Measurements from ENCODE around the gene LRRC63.

DNA sequence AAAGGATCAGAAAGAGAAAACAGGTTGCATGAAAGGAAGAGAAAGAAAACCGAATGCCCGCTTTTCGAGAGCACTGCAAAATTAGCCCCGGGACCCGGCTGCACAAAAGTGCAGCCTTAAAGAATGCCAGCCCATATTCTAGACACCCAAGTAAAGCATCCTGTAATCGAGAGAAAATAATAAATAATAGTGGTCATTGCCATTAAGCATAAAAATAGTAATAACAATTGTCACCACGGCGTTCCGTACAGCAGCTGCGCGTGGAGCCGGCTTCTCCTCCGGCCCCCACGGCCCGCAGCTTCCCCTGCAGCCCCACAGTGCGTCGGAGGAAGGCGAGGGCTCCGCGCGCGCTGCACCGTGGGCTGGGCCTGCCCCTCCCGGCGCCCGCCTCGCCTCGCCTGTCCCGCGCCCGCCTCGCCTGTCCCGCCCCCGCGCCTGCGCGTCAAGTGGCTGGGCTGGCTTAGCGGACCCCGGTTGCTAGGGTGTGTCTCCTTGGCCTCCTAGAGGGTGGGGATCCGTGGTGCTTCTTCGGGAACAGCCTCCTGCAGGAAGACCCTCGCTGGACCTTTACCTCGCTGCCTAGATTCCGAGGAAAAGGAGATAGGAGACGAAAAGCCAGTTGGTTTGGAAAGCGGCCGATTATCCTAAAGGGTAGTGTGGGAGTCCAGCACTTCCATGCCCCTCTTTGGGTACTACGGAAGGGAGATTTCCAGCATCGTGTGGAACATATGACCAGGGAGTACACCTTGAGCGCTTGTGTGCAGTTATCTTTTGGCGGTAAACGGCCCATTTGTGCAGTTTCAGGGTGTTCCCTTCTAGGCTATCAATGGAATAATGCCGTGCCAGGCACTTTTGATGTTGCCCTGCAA lies at the start of gene LRRC63:
- TF ChIP-seq KLF17 (tag by site-specific recombination; IDR thresholded peaks at IDR 0.05) = no peak
- no peak for TF ChIP-seq ZFP41 (tag by site-specific recombination; IDR thresholded peaks at IDR 0.05; ENCODE audit: borderline replicate concordance)
- TF ChIP-seq ZNF175 (tag by site-specific recombination; IDR thresholded peaks at IDR 0.05) = no peak
- TF ChIP-seq ZNF223 (tag by site-specific recombination; IDR thresholded peaks at IDR 0.05) = no peak
- TF ChIP-seq CTCF (tag by site-specific recombination; IDR thresholded peaks at IDR 0.05) = no peak
- TF ChIP-seq GLI4 (tag by site-specific recombination; IDR thresholded peaks at IDR 0.05) = no peak
- no peak for TF ChIP-seq ZBTB21 (tag by site-specific recombination; IDR thresholded peaks at IDR 0.05)
- no peak for TF ChIP-seq ZFP3 (tag by site-specific recombination; IDR thresholded peaks at IDR 0.05; ENCODE audit: low read depth)
- peak; percentile 34; the same call in 1 of the 2 replicates for TF ChIP-seq YY1 (tag by site-specific recombination; IDR thresholded peaks at IDR 0.05)
- TF ChIP-seq MEIS1 (CRISPR knock-in tag; IDR thresholded peaks at IDR 0.05; ENCODE audit: borderline replicate concordance) = no peak
- no peak for TF ChIP-seq TCF7L2 (IDR thresholded peaks at IDR 0.05; ENCODE audit: borderline replicate concordance, low read depth, low read length)
- TF ChIP-seq ZNF157 (tag by site-specific recombination; IDR thresholded peaks at IDR 0.05) = no peak
